Ishikawa (cell line): Measurements from ENCODE around the gene TUBAL3.

ENCODE experiments used
- CEBPB ChIP-seq: IDR thresholded peaks from 2 replicates; pipeline ENCODE4 v1.6.1; 2012
- CREB1 ChIP-seq: IDR thresholded peaks from 2 replicates; pipeline ENCODE4 v1.6.1; 2012; ENCODE audit warnings: low read depth
- EGR1 ChIP-seq: IDR thresholded peaks from 2 replicates; pipeline ENCODE4 v1.6.1; 2012
- EP300 ChIP-seq: IDR thresholded peaks from 2 replicates; pipeline ENCODE4 v1.6.1; 2012; ENCODE audit warnings: borderline replicate concordance
- FOXM1 ChIP-seq: IDR thresholded peaks from 2 replicates; pipeline ENCODE4 v1.6.1; 2012; ENCODE audit warnings: low read depth, borderline replicate concordance
- MAX ChIP-seq: IDR thresholded peaks from 2 replicates; pipeline ENCODE4 v1.6.1; 2012
- NFIC ChIP-seq: IDR thresholded peaks from 2 replicates; pipeline ENCODE4 v1.6.1; 2012
- RAD21 ChIP-seq: IDR thresholded peaks from 2 replicates; pipeline ENCODE4 v1.6.1; 2012; ENCODE audit warnings: low read depth
- REST ChIP-seq: IDR thresholded peaks from 2 replicates; pipeline ENCODE4 v1.6.1; 2012; ENCODE audit warnings: low read depth, mild to moderate bottlenecking
- TAF1 ChIP-seq: IDR thresholded peaks from 2 replicates; pipeline ENCODE4 v1.6.1; 2012; ENCODE audit warnings: low read depth, mild to moderate bottlenecking
- TCF12 ChIP-seq: IDR thresholded peaks from 2 replicates; pipeline ENCODE4 v1.6.1; 2012; ENCODE audit warnings: low read depth
- TEAD4 ChIP-seq: IDR thresholded peaks from 2 replicates; pipeline ENCODE4 v1.6.1; 2012
- USF1 ChIP-seq: IDR thresholded peaks from 2 replicates; pipeline ENCODE4 v1.6.1; 2012
- YY1 ChIP-seq: IDR thresholded peaks from 2 replicates; pipeline ENCODE4 v1.6.1; 2012; ENCODE audit warnings: low read depth
- ZBTB7A ChIP-seq: IDR thresholded peaks from 2 replicates; pipeline ENCODE4 v1.6.1; 2012; ENCODE audit warnings: low read depth

Gene TUBAL3

GRCh38 chr10:5393529-5393928 is 11.1 kb downstream of the TUBAL3 start:
- TF ChIP-seq YY1, result no peak

- TF ChIP-seq FOXM1 (no peak), USF1 (no peak), TEAD4 (no peak), EGR1 (no peak), CREB1 (no peak), CEBPB (no peak), YY1 (no peak), EP300 (no peak), RAD21 (no peak), TAF1 (no peak), REST (no peak), ZBTB7A (no peak), NFIC (no peak), TCF12 (no peak), MAX (no peak)
Observed at GRCh38 chr10:5391790-5392189, 12.8 kb downstream of the TUBAL3 start.

- TF ChIP-seq TEAD4 (no peak), CREB1 (no peak), RAD21 (no peak), REST (no peak), NFIC (no peak), USF1 (no peak), TCF12 (no peak), ZBTB7A (no peak)
Observed at GRCh38 chr10:5390607-5391205, 13.9 kb downstream of the TUBAL3 start.

GRCh38 chr10:5387169-5387568 is 17.5 kb downstream of the TUBAL3 start:
- no peak for TF ChIP-seq REST
- TF ChIP-seq EP300, result no peak
- no peak for TF ChIP-seq TEAD4
- TF ChIP-seq MAX, result no peak
- no peak for TF ChIP-seq YY1
- no peak for TF ChIP-seq CREB1
- no peak for TF ChIP-seq CEBPB
- no peak for TF ChIP-seq ZBTB7A
- no peak for TF ChIP-seq TCF12
- TF ChIP-seq NFIC, result no peak
- no peak for TF ChIP-seq FOXM1
- no peak for TF ChIP-seq TAF1
- no peak for TF ChIP-seq EGR1
- TF ChIP-seq RAD21, result no peak
- TF ChIP-seq USF1, result no peak

- TF ChIP-seq YY1 (no peak), REST (no peak), MAX (no peak), EP300 (no peak)
Observed at GRCh38 chr10:5385224-5385623, 19.4 kb downstream of the TUBAL3 start.
